MCF 10A (cell line): Measurements from ENCODE around the gene ZNF423. TPM values are rescaled to one million over a fixed set of nuclear protein-coding genes. Genes with fewer than 3 reads are reported as not detected.

ENCODE experiments used
- BruUV-seq: library from RNA; stranded (reverse); fragments of 400-500 nt; replicated peaks from 2 replicates; lab custom pipeline; 2021; lab: Mats Ljungman, UMichigan
- CTCF ChIA-PET: fragments of 300-600 bp; sonication (Branson Sonifier 250); formaldehyde crosslinking; extraction: SDS; loops from one replicate; lab custom pipeline; 2021; ENCODE audit warnings: antibody characterized with exemption, inconsistent platforms; lab: Yijun Ruan, JAX
- POLR2A ChIA-PET: fragments of 300-600, 350-650 bp; sonication (Branson Sonifier 250); formaldehyde crosslinking; extraction: SDS; loops from one replicate; lab custom pipeline; 2020; ENCODE audit warnings: antibody characterized with exemption, inconsistent platforms; lab: Yijun Ruan, JAX
- DNase-seq: peaks from one replicate; pipeline ENCODE4 v3.0.0-alpha.2; 2018; ENCODE audit not compliant: unreplicated experiment
- H3K27ac Mint-ChIP-seq: one replicate; pipeline ENCODE4 v1.8.0; 2022; ENCODE audit warnings: mild to moderate bottlenecking, low read depth, mixed read lengths; ENCODE audit not compliant: unreplicated experiment
- H3K27me3 Mint-ChIP-seq: one replicate; pipeline ENCODE4 v1.8.0; 2022; ENCODE audit warnings: mixed read lengths; ENCODE audit not compliant: insufficient read depth, unreplicated experiment
- H3K36me3 Mint-ChIP-seq: one replicate; pipeline ENCODE4 v1.8.0; 2022; ENCODE audit warnings: mild to moderate bottlenecking, moderate library complexity, mixed read lengths; ENCODE audit not compliant: insufficient read depth, unreplicated experiment
- H3K4me1 Mint-ChIP-seq: one replicate; pipeline ENCODE4 v1.8.0; 2022; ENCODE audit warnings: mixed read lengths; ENCODE audit not compliant: insufficient read depth, unreplicated experiment
- H3K4me3 Mint-ChIP-seq: one replicate; pipeline ENCODE4 v1.8.0; 2022; ENCODE audit warnings: mild to moderate bottlenecking, moderate library complexity, mixed read lengths; ENCODE audit not compliant: unreplicated experiment
- H3K9me3 Mint-ChIP-seq: one replicate; pipeline ENCODE4 v1.8.0; 2022; ENCODE audit warnings: mixed read lengths; ENCODE audit not compliant: unreplicated experiment
- intact Hi-C: fragments of 100-400 bp; cut with micrococcal nuclease; formaldehyde crosslinking; loops from 2 replicates; pipeline ENCODE4 v1.14.1; 2022
- total RNA-seq: library from RNA; stranded (reverse); gene quantifications from 2 replicates; pipeline ENCODE4 v1.2.3, GENCODE V29; 2022
- TF ChIP-seq, protein P1 (sequence below): fragments of 200-600 bp; IDR thresholded peaks from one replicate; pipeline ENCODE4 v1.8.0; 2022; ENCODE audit warnings: antibody characterized with exemption, mild to moderate bottlenecking; ENCODE audit not compliant: unreplicated experiment

Gene ZNF423
- total RNA-seq, 1 experiment from 2014 or later = not detected

DNA sequence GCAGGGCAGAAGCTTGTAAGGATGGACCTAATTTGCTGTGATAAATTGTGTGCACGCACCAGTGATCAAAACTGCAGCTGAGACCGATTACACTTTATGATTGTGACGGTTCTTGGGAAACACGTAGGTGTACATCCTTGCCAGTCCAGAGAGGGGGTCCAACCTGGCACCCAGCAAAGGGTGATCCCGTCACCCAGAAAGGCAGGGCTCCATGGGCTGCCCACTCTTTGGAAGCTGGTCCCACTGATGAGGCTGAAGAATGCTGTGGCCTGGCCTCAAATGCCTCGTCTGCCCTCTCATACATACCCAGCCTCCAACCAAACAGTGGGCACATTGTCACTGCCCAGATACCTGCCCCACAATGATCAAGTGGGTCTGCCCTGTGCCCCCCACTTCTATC, 350.4 kb downstream of the ZNF423 start:
- no TSS peak for BruUV-seq
- TF ChIP-seq, protein P1, sequence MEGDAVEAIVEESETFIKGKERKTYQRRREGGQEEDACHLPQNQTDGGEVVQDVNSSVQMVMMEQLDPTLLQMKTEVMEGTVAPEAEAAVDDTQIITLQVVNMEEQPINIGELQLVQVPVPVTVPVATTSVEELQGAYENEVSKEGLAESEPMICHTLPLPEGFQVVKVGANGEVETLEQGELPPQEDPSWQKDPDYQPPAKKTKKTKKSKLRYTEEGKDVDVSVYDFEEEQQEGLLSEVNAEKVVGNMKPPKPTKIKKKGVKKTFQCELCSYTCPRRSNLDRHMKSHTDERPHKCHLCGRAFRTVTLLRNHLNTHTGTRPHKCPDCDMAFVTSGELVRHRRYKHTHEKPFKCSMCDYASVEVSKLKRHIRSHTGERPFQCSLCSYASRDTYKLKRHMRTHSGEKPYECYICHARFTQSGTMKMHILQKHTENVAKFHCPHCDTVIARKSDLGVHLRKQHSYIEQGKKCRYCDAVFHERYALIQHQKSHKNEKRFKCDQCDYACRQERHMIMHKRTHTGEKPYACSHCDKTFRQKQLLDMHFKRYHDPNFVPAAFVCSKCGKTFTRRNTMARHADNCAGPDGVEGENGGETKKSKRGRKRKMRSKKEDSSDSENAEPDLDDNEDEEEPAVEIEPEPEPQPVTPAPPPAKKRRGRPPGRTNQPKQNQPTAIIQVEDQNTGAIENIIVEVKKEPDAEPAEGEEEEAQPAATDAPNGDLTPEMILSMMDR = no peak
- intact Hi-C loops = no loop called here
- H3K4me3 Mint-ChIP-seq = no peak overlapping the region
- H3K36me3 Mint-ChIP-seq = no peaks in the 10 kb centered on the region
- peaks cover 25% of the 10 kb centered on the region for H3K27me3 Mint-ChIP-seq
- POLR2A ChIA-PET = no interaction called here
- no peak overlapping the region for H3K27ac Mint-ChIP-seq
- CTCF ChIA-PET = interaction anchor here (1.6 kb wide), 1 partner anchor 417 kb away, joined by 3 read pairs; no protein-coding TSS in a partner anchor
- DNase-seq = no peak
- H3K9me3 Mint-ChIP-seq = peaks cover 13% of the 10 kb centered on the region
- H3K4me1 Mint-ChIP-seq = no peaks in the 10 kb centered on the region

- POLR2A ChIA-PET = no interaction called here
- H3K36me3 Mint-ChIP-seq = no peaks in the 10 kb centered on the region
- no TSS peak for BruUV-seq
- H3K4me1 Mint-ChIP-seq = no peaks in the 10 kb centered on the region
- TF ChIP-seq, protein P1 = no peak
- H3K9me3 Mint-ChIP-seq = peaks cover 13% of the 10 kb centered on the region
- DNase-seq = no peak
- H3K27me3 Mint-ChIP-seq = peaks cover 25% of the 10 kb centered on the region
- intact Hi-C loops = no loop called here
- H3K4me3 Mint-ChIP-seq = no peak overlapping the region
- H3K27ac Mint-ChIP-seq = no peak overlapping the region
- CTCF ChIA-PET = interaction anchor here (1.0 to 1.6 kb wide), 4 partner anchors 33 to 418 kb away, joined by 3 to 4 read pairs (median 3); no protein-coding TSS in a partner anchor
These were observed 351.3 kb downstream of the ZNF423 start for GRCh38 chr16:49504626-49505025.

DNA sequence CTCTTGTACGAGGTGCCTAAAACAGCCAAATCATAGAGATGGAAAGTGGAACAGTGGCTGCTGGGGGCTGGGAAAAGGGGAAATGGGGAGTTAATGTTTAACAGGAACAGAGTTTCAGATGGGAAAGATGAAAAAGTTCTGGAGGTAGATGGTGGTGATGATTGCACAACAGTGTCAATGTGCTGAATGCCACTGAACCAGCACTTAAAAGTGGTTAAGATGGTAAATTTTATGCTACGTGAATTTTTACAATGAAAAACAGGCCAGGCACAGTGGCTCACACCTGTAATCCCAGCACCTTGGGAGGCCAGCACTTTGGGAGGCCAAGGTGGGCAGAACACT, 351.9 kb downstream of the ZNF423 start:
- POLR2A ChIA-PET = no interaction called here
- Mint-ChIP-seq H3K27ac (no peak overlapping the region), H3K9me3 (peaks cover 13% of the 10 kb centered on the region), H3K36me3 (no peaks in the 10 kb centered on the region), H3K4me1 (no peaks in the 10 kb centered on the region), H3K27me3 (peaks cover 21% of the 10 kb centered on the region), H3K4me3 (no peak overlapping the region)
- BruUV-seq = no TSS peak
- CTCF ChIA-PET = interaction anchor here (0.7 to 1.6 kb wide), 5 partner anchors 33 to 419 kb away, joined by 3 to 4 read pairs (median 3); no protein-coding TSS in a partner anchor
- TF ChIP-seq, protein P1 = no peak
- DNase-seq = no peak
- intact Hi-C loops = no loop called here

DNA sequence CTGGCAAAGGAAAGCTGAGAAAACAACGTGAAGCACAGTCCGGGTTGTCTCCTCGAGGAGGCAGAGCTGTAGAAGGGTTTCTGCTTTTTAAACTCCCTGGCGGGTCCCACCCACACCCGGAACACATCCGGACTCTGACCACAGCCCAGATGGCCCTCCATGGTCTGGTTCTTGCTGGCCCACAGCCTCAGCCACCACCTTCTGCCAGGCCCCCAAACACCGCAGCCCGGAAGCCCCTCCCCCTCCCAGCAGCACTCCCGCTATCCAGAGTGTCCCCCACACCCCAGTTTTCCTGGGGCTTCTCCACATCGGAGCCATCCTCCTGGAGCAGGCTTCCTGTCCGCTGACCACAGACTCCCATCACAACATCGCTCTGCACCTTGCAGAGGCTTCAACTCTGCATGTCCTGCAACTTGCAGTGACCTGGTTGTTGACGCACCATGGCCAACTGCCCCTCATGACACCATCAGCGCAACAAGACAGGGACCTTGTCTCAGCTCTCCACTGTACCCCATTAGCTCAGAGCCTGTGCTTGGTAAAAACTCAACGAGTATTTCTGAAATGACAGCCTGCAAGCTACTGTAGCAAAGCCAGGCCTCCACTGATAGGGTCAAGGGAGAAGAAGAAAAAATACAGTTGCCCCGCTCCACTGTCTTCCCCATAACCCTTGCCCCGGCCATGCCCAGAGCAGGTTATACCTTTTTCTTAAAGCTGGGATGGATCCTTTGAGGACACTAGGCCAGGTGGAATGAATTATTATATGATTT, 352.5 kb downstream of the ZNF423 start:
- no peak overlapping the region for H3K27ac Mint-ChIP-seq
- peaks cover 16% of the 10 kb centered on the region for H3K27me3 Mint-ChIP-seq
- no peaks in the 10 kb centered on the region for H3K36me3 Mint-ChIP-seq
- TF ChIP-seq, protein P1 = no peak
- CTCF ChIA-PET = interaction anchor here (0.7 to 1.0 kb wide), 3 partner anchors 52 to 417 kb away, joined by 3 to 4 read pairs (median 4); no protein-coding TSS in a partner anchor
- intact Hi-C loops = no loop called here
- no peaks in the 10 kb centered on the region for H3K4me1 Mint-ChIP-seq
- DNase-seq = no peak
- no peak overlapping the region for H3K4me3 Mint-ChIP-seq
- BruUV-seq = no TSS peak
- peaks cover 13% of the 10 kb centered on the region for H3K9me3 Mint-ChIP-seq
- POLR2A ChIA-PET = no interaction called here
